Measurements from ENCODE around the gene CD4.

- TF ChIP-seq POLR2A (IDR thresholded peaks at IDR 0.05) (no peak), CTCF (IDR thresholded peaks at IDR 0.05 in 4 of 5, conservative IDR thresholded peaks at IDR 0.05 in 1 of 5) (no peak)
Observed at GRCh38 chr12:6742834-6743233, 46.5 kb upstream of the CD4 start.
